OCI-LY7 (cell line): ENCODE results near the gene RHO.

Source experiments
- CTCF ChIP-seq: fragments of 200-600 bp; sonication (generic); conservative IDR thresholded peaks from 2 replicates; pipeline ENCODE4 v1.5.1; 2014; ENCODE audit warnings: mild to moderate bottlenecking, antibody characterized with exemption, low read length, moderate library complexity, mixed read lengths
- EZH2phosphoT487 ChIP-seq: fragments of 200-600 bp; sonication (generic); IDR thresholded peaks from 2 replicates; pipeline ENCODE4 v1.6.1; 2018; ENCODE audit warnings: low read depth, borderline replicate concordance, mild to moderate bottlenecking, mixed run types, antibody characterized with exemption, low read length, moderate library complexity, mixed read lengths

- TF ChIP-seq CTCF (no peak), EZH2phosphoT487 (no peak)
Observed at GRCh38 chr3:129533406-129533805, 5.0 kb downstream of the RHO start.
